Common myeloid progenitor, CD34-positive (primary cell): ENCODE measurements around the gene TFAP2E.
A peak's percentile ranks its signal among the peaks of the same experiment; 100 is the strongest.

Experiments
- CTCF ChIA-PET: fragments of 350-600 bp; sonication (Branson Sonifier 250); formaldehyde crosslinking; loops from one replicate; lab custom pipeline; 2021; ENCODE audit warnings: antibody characterized with exemption; lab: Charles Lee
- POLR2A ChIA-PET: fragments of 350-600 bp; sonication (Branson Sonifier 250); formaldehyde crosslinking; loops from one replicate; lab custom pipeline; 2021; ENCODE audit warnings: antibody characterized with exemption; lab: Charles Lee
- DNase-seq, 3 donors: peaks; one replicate each; pipeline versions ENCODE4 v3.0.0 to v3.0.0-alpha.2; 2013
- H3K27ac ChIP-seq, 2 experiments: 1 replicate in 1 of 2; 2 replicates in 1 of 2; pipeline ENCODE4 v1.7.0; 2013; ENCODE audit warnings: inconsistent platforms in 2 of 2, low read length in 2 of 2, mild to moderate bottlenecking in 2 of 2, low read depth in 1 of 2, moderate library complexity in 1 of 2; ENCODE audit not compliant: severe bottlenecking in 2 of 2, insufficient read depth in 1 of 2, poor library complexity in 1 of 2
- H3K27me3 ChIP-seq, 5 experiments: replicated peaks in 2 of 5; 1 replicate in 3 of 5; 2 replicates in 2 of 5; pipeline versions ENCODE4 v1.6.1 to v1.7.0; 2013; ENCODE audit warnings: low read length in 4 of 5, mild to moderate bottlenecking in 2 of 5, moderate library complexity in 2 of 5, inconsistent platforms in 1 of 5; ENCODE audit not compliant: insufficient read depth in 5 of 5, control insufficient read depth in 4 of 5
- H3K36me3 ChIP-seq, 4 experiments: 1 replicate in 2 of 4; 2 replicates in 2 of 4; pipeline versions ENCODE4 v1.6.1 to v1.7.0; 2013; ENCODE audit warnings: low read length in 3 of 4, control low read depth in 1 of 4, mild to moderate bottlenecking in 1 of 4; ENCODE audit not compliant: control insufficient read depth in 4 of 4, insufficient read depth in 4 of 4
- H3K4me1 ChIP-seq, 4 experiments: 1 replicate in 3 of 4; 2 replicates in 1 of 4; pipeline versions ENCODE4 v1.6.1 to v1.7.1; 2013; ENCODE audit warnings: low read length in 3 of 4, mild to moderate bottlenecking in 3 of 4, control low read depth in 1 of 4, inconsistent platforms in 1 of 4, moderate library complexity in 1 of 4; ENCODE audit not compliant: control insufficient read depth in 4 of 4, insufficient read depth in 4 of 4; ENCODE audit errors: control extremely low read depth in 1 of 4
- H3K4me3 ChIP-seq, 7 experiments: 1 replicate in 4 of 7; 2 replicates in 3 of 7; pipeline versions ENCODE4 v1.5.1 to v1.7.0; 2013; ENCODE audit warnings: mild to moderate bottlenecking in 7 of 7, low read length in 6 of 7, moderate library complexity in 6 of 7, inconsistent platforms in 2 of 7, low read depth in 2 of 7, control low read depth in 1 of 7; ENCODE audit not compliant: insufficient read depth in 4 of 7, control insufficient read depth in 1 of 7; ENCODE audit errors: extremely low read depth in 1 of 7
- H3K9me3 ChIP-seq, 5 experiments: 1 replicate in 4 of 5; 2 replicates in 1 of 5; pipeline versions ENCODE4 v1.6.1 to v1.7.1; 2013; ENCODE audit warnings: low read length in 4 of 5, mild to moderate bottlenecking in 2 of 5, inconsistent platforms in 1 of 5, low read depth in 1 of 5, moderate library complexity in 1 of 5; ENCODE audit not compliant: control insufficient read depth in 4 of 5, insufficient read depth in 2 of 5; ENCODE audit errors: control extremely low read depth in 1 of 5
- WGBS: methylation state at CpG from one replicate; pipeline ENCODE4 v1.1.5; 2013; ENCODE audit not compliant: insufficient coverage; 5-methylcytosine and 5-hydroxymethylcytosine counted together

TFAP2E gene

DNA sequence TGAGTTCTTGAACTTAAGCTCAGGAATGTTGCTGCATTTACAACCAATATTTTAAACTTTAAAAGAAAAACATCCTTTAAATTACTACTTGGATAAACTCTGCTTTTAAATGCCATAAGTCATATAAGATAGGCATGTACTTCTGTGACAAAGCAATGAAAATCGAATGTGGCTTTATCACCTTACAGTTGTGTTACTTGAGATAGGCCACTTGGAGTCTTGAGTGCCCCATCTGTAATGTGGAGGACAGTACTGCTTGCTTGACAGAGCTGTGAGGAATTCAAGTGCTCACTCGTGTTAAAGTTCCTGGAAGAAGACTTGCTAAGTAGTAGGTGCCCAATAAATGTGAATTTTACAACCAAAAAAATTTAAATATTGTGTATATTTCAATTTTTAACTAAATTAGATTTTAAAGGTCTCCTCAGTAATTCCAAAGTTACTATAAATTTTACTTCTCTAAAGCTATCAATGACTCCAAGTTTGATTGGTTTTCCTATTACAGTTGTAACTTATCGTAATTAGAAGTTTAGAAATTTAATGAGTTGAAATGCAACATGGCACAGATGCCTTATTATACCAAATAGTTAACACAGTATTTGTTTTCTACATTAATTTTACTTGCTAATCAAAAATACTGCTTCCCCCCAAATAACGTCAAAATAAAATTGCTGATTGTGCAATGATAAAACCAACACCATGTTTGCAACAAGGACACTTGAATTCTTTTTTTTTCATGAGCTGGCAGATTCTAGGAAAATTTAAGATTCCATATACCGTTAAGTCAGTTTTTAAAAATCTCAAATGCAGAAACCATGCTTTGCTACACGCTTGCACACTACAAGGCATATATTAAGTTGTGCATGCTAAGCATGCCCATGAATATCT lies 46.4 kb downstream of the TFAP2E start:
- ChIA-PET POLR2A (interaction anchor here (0.6 kb wide), 2 partner anchors 588 to 671 kb away, joined by 3 read pairs; no protein-coding TSS in a partner anchor), CTCF (interaction anchor here (0.6 to 1.8 kb wide), 6 partner anchors 10 to 110 kb away, joined by 3 to 5 read pairs (median 4); partner anchors contain the start of gene NCDN)
- WGBS = 95% methylated on average over 4 of the region's 6 CpGs
- Histone ChIP-seq H3K27ac (no peak overlapping the region), H3K27me3 (no peaks in the 10 kb centered on the region), H3K4me1 (no peaks in the 10 kb centered on the region), H3K4me3 (no peak overlapping the region), H3K9me3 (no peaks in the 10 kb centered on the region), H3K36me3 (peaks cover 12 to 64% (median 40%) of the 10 kb centered on the region in 4 experiments)
- peak in 2 of 3 donors; percentile 10 to 39 for DNase-seq

DNA sequence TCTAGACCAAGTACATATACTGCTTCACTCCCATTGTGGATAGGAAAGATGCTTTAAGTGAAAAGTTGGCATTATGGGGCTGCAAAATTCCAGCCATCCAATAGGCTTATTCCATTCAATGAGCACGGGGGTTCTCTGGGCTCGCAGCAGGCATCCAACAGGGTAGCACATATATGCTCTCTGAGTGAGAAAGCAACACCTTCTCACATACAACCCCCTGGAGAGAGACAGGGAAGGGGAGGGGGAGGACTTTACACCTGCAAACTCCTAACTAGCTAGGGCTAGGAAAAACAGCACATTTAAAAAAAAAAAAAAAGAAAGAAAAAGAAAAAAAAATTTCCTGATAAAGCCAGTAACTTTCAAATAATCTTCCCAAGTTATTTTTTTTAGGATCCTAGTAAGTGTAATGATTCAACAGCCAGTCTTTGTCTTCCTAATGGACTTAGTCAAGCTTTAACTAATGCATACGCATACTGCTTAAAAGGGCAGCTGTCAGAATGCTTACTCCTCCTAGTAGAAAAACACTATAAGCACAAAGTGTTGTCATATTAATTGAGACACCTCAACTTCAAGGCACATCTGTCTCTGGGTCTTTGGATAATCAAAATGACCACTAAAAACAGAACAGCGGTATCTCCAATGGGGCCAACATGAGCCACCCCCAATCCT lies 49.5 kb downstream of the TFAP2E start:
- H3K36me3 ChIP-seq = peaks cover 9 to 54% (median 30%) of the 10 kb centered on the region in 4 experiments

GRCh38 chr1:35623832-35624231 lies 50.7 kb downstream of the TFAP2E start:
- no peak overlapping the region for H3K4me3 ChIP-seq
- H3K27me3 ChIP-seq = no peaks in the 10 kb centered on the region
- H3K36me3 ChIP-seq = peaks cover 9 to 50% (median 27%) of the 10 kb centered on the region in 4 experiments
- no peaks in the 10 kb centered on the region for H3K4me1 ChIP-seq
- H3K9me3 ChIP-seq = no peaks in the 10 kb centered on the region
- ChIA-PET POLR2A (no interaction called here), CTCF (interaction anchor here (0.9 to 1.1 kb wide), 3 partner anchors 14 to 55 kb away, joined by 3 to 6 read pairs (median 3); no protein-coding TSS in a partner anchor)
- H3K27ac ChIP-seq = no peak overlapping the region
- DNase-seq = no peak

More for the DNA sequence above, 49.5 kb downstream of the TFAP2E start:
- CTCF ChIA-PET = no interaction called here
- Histone ChIP-seq H3K27me3 (no peaks in the 10 kb centered on the region), H3K27ac (no peak overlapping the region), H3K9me3 (no peaks in the 10 kb centered on the region), H3K4me1 (no peaks in the 10 kb centered on the region), H3K4me3 (no peak overlapping the region)
- no peak for DNase-seq
- WGBS = 100% methylated on average over 1 of the region's 4 CpGs
- POLR2A ChIA-PET = interaction anchor here (0.6 kb wide), 2 partner anchors 115 to 157 kb away, joined by 3 to 4 read pairs; no protein-coding TSS in a partner anchor

- H3K27ac ChIP-seq = no peak overlapping the region
- POLR2A ChIA-PET = no interaction called here
- H3K36me3 ChIP-seq = peaks cover 12 to 64% (median 42%) of the 10 kb centered on the region in 4 experiments
- DNase-seq = no peak
- CTCF ChIA-PET = interaction anchor here (0.7 to 1.4 kb wide), 3 partner anchors 9 to 64 kb away, joined by 3 to 5 read pairs (median 4); no protein-coding TSS in a partner anchor
- H3K27me3 ChIP-seq = no peaks in the 10 kb centered on the region
- no peak overlapping the region for H3K4me3 ChIP-seq
- H3K9me3 ChIP-seq = no peaks in the 10 kb centered on the region
- no CpG with 5 or more reads among the region's 2 CpGs for WGBS
- H3K4me1 ChIP-seq = no peaks in the 10 kb centered on the region
Measured at GRCh38 chr1:35629051-35629450, 55.9 kb downstream of the TFAP2E start.

- H3K4me1 ChIP-seq = no peaks in the 10 kb centered on the region
- no peak for DNase-seq
- H3K36me3 ChIP-seq = peaks cover 16 to 72% (median 46%) of the 10 kb centered on the region in 4 experiments
- H3K4me3 ChIP-seq = no peak overlapping the region
- 89% methylated on average over 2 of the region's 3 CpGs for whole genome bisulfite sequencing
- H3K27ac ChIP-seq = no peak overlapping the region
- CTCF ChIA-PET = interaction anchor here (0.9 kb wide), 1 partner anchor 34 kb away, joined by 3 read pairs; no protein-coding TSS in a partner anchor
- POLR2A ChIA-PET = no interaction called here
- no peaks in the 10 kb centered on the region for H3K9me3 ChIP-seq
- no peaks in the 10 kb centered on the region for H3K27me3 ChIP-seq
Measured at GRCh38 chr1:35631396-35631795, 58.3 kb downstream of the TFAP2E start.

- no peak overlapping the region for H3K27ac ChIP-seq
- peaks cover 7 to 20% (median 16%) of the 10 kb centered on the region in 4 experiments for H3K4me1 ChIP-seq
- CTCF ChIA-PET = interaction anchor here (0.6 kb wide), 1 partner anchor 32 kb away, joined by 3 read pairs; no protein-coding TSS in a partner anchor
- POLR2A ChIA-PET = no interaction called here
- no peaks in the 10 kb centered on the region for H3K27me3 ChIP-seq
- no peak for DNase-seq
- H3K9me3 ChIP-seq = no peaks in the 10 kb centered on the region
- no peak overlapping the region for H3K4me3 ChIP-seq
- H3K36me3 ChIP-seq = peaks cover 16 to 59% (median 41%) of the 10 kb centered on the region in 4 experiments
Measured at GRCh38 chr1:35633547-35633946, 60.4 kb downstream of the TFAP2E start.
